ENCODE results near the gene CYP46A1.

DNA sequence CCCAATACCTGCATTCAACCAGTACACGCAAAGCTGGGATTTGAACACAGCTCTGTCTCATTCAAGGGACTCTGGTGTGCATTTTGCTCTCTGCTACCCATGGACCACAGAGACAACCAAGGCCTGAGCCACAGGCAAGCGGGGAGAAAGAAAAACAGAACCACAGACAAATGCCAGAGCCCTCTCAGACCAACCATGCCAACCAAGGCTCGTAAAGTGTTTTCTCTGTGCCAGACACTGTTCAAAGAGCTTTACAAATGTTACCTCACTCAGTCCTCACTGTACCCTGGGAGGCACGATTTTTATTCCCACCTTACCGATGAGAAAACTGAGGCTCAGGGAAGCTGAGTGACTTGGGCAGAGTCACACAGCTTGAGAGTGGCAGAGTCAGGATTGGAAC, 76.7 kb downstream of the CYP46A1 start:
- TF ChIP-seq, protein P1, sequence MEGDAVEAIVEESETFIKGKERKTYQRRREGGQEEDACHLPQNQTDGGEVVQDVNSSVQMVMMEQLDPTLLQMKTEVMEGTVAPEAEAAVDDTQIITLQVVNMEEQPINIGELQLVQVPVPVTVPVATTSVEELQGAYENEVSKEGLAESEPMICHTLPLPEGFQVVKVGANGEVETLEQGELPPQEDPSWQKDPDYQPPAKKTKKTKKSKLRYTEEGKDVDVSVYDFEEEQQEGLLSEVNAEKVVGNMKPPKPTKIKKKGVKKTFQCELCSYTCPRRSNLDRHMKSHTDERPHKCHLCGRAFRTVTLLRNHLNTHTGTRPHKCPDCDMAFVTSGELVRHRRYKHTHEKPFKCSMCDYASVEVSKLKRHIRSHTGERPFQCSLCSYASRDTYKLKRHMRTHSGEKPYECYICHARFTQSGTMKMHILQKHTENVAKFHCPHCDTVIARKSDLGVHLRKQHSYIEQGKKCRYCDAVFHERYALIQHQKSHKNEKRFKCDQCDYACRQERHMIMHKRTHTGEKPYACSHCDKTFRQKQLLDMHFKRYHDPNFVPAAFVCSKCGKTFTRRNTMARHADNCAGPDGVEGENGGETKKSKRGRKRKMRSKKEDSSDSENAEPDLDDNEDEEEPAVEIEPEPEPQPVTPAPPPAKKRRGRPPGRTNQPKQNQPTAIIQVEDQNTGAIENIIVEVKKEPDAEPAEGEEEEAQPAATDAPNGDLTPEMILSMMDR (IDR thresholded peaks at IDR 0.05): no peak
- no peak for TF ChIP-seq EZH2 (IDR thresholded peaks at IDR 0.05)

Data from neural progenitor cell (in vitro differentiated cells).